DOHH2 (cell line): ENCODE measurements around the gene IL27RA.

ENCODE experiments used
- CTCF ChIP-seq: fragments of 200-600 bp; sonication (generic); IDR thresholded peaks from one replicate; pipeline ENCODE4 v1.5.1; 2014; ENCODE audit warnings: antibody characterized with exemption, mild to moderate bottlenecking, low read depth, low read length; ENCODE audit not compliant: poor library complexity, severe bottlenecking
- EZH2phosphoT487 ChIP-seq: fragments of 200-600 bp; sonication (generic); IDR thresholded peaks from 2 replicates; pipeline ENCODE4 v1.6.1; 2017; ENCODE audit warnings: borderline replicate concordance, mild to moderate bottlenecking, antibody characterized with exemption, low read length, moderate library complexity, mixed read lengths

GRCh38 chr19:14027856-14028450 is 3.6 kb upstream of the IL27RA start, which contains the start of gene RLN3:
- TF ChIP-seq CTCF (no peak), EZH2phosphoT487 (no peak)
